ENCODE data around the gene PAX8. TPM values are rescaled to one million over a fixed set of nuclear protein-coding genes. Genes with fewer than 3 reads are reported as not detected.

The PAX8 gene
- total and polyA plus RNA-seq, 10 of the 15 experiments (the other 5 are each of a cell fraction or from before 2014, with no cell fraction given): 0.16 to 2.5 (median 0.97) TPM

- TF ChIP-seq YBX1 (IDR thresholded peaks at IDR 0.05): no peak
- no peak for TF ChIP-seq USF1 (IDR thresholded peaks at IDR 0.05; ENCODE audit: borderline replicate concordance, extremely low read length, insufficient read depth, low read depth, low read length)
- TF ChIP-seq NFXL1 (IDR thresholded peaks at IDR 0.05; ENCODE audit: borderline replicate concordance): no peak
- no peak for TF ChIP-seq ASH2L (IDR thresholded peaks at IDR 0.05; ENCODE audit: borderline replicate concordance, low read depth)
- 0 out of 2 replicates have a peak, but pooled peaks have one; percentile 41 for TF ChIP-seq ZNF24 (IDR thresholded peaks at IDR 0.05)
- TF ChIP-seq SREBF1 (IDR thresholded peaks at IDR 0.05; ENCODE audit: low read length): no peak
- peak; percentile 37; the same call in 1 of the 2 replicates for TF ChIP-seq JUND (IDR thresholded peaks at IDR 0.05; ENCODE audit: low read depth, low read length)
- TF ChIP-seq POLR2A (IDR thresholded peaks at IDR 0.05; ENCODE audit: low read depth, low read length): peak; percentile 96
- TF ChIP-seq SUZ12 (IDR thresholded peaks at IDR 0.05; ENCODE audit: unreplicated experiment): no peak
- TF ChIP-seq RUNX3 (IDR thresholded peaks at IDR 0.05; ENCODE audit: low read length): peak; percentile 98
- TF ChIP-seq SPI1 (IDR thresholded peaks at IDR 0.05; ENCODE audit: borderline replicate concordance, insufficient read depth, low read depth, low read length): peak; percentile 25; the same call in 1 of the 2 replicates
- TF ChIP-seq CHD4 (IDR thresholded peaks at IDR 0.05): no peak
- no peak for TF ChIP-seq KAT2A (conservative IDR thresholded peaks at IDR 0.05; ENCODE audit: control insufficient read depth, low read depth, low read length)
- TF ChIP-seq E2F8 (IDR thresholded peaks at IDR 0.05; ENCODE audit: low read depth, partially characterized antibody): peak; percentile 52
- TF ChIP-seq POLR2AphosphoS5 (IDR thresholded peaks at IDR 0.05; ENCODE audit: low read length): peak; percentile 98
- TF ChIP-seq MEF2B (IDR thresholded peaks at IDR 0.05; ENCODE audit: partially characterized antibody, poor library complexity, severe bottlenecking): peak; percentile 59
- TF ChIP-seq SIN3A (IDR thresholded peaks at IDR 0.05; ENCODE audit: low read depth, low read length): no peak; the same call in 1 of the 2 replicates
- peak; percentile 91 for TF ChIP-seq PAX5 (IDR thresholded peaks at IDR 0.05; ENCODE audit: borderline replicate concordance, low read depth, low read length)
- no peak for TF ChIP-seq ZSCAN29 (IDR thresholded peaks at IDR 0.05)
- TF ChIP-seq MLLT1 (IDR thresholded peaks at IDR 0.05): peak; percentile 97
- peak; percentile 92 to 95 for TF ChIP-seq IKZF2 (IDR thresholded peaks at IDR 0.05)
- TF ChIP-seq CHD2 (IDR thresholded peaks at IDR 0.05; ENCODE audit: borderline replicate concordance, low read depth, low read length): peak; percentile 65; the same call in 1 of the 2 replicates
- TF ChIP-seq TCF7 (IDR thresholded peaks at IDR 0.05; ENCODE audit: borderline replicate concordance): no peak
- TF ChIP-seq RCOR1 (conservative IDR thresholded peaks at IDR 0.05; ENCODE audit: low read depth, low read length): peak; percentile 85; the same call in 1 of the 2 replicates
- TF ChIP-seq ZNF274 (IDR thresholded peaks at IDR 0.05; ENCODE audit: insufficient read depth, insufficient read length): no peak
- TF ChIP-seq GATAD2B (conservative IDR thresholded peaks at IDR 0.05; ENCODE audit: low read depth): peak; percentile 38; the same call in 1 of the 2 replicates
- TF ChIP-seq SREBF2 (IDR thresholded peaks at IDR 0.05; ENCODE audit: low read length): no peak
These were observed 103.6 kb downstream of the PAX8 start (continued) for GRCh38 chr2:113175042-113175628.

Measured in GM12878 (cell line).